H1 (cell line): Measurements from ENCODE around the gene ELMO3. TPM values are rescaled to one million over a fixed set of nuclear protein-coding genes. Genes with fewer than 3 reads are reported as not detected.

ENCODE experiments used
- CTCF ChIA-PET: fragments of 300-600 bp; sonication (Branson Sonifier 250); formaldehyde crosslinking; loops from one replicate; lab custom pipeline; 2021; ENCODE audit not compliant: partially characterized antibody; lab: Charles Lee
- POLR2A ChIA-PET: fragments of 300-600 bp; sonication (Branson Sonifier 250); formaldehyde crosslinking; loops from one replicate; lab custom pipeline; 2021; ENCODE audit warnings: inconsistent platforms; ENCODE audit not compliant: partially characterized antibody; lab: Charles Lee
- DNase-seq, 2 experiments: peaks; one replicate each; pipeline versions ENCODE4 v3.0.0 to v3.0.0-alpha.2; 2010 to 2022; ENCODE audit warnings: low spot score in 2 of 2, low read depth in 1 of 2, mixed read lengths in 1 of 2
- FAIRE-seq: peaks from 2 replicates; lab custom pipeline; 2011; peaks lifted over from hg19 to GRCh38; lab: Jason Lieb, UNC
- H2AFZ ChIP-seq: 2 replicates; pipeline ENCODE4 v1.8.1; 2012; ENCODE audit warnings: low read length, inconsistent platforms
- H2AK5ac ChIP-seq: 2 replicates; pipeline ENCODE4 v1.6.1; 2013; ENCODE audit warnings: low read depth, low read length
- H2BK120ac ChIP-seq: replicated peaks from 2 replicates; pipeline ENCODE3; 2013; ENCODE audit warnings: low read depth, low read length, inconsistent platforms
- H2BK12ac ChIP-seq: 2 replicates; pipeline ENCODE4 v1.6.1; 2013; ENCODE audit warnings: low read depth, low read length
- H2BK15ac ChIP-seq: 2 replicates; pipeline ENCODE4 v1.6.1; 2013; ENCODE audit warnings: low read length
- H2BK20ac ChIP-seq: 2 replicates; pipeline ENCODE4 v1.6.1; 2013; ENCODE audit warnings: low read length
- H2BK5ac ChIP-seq: 2 replicates; pipeline ENCODE4 v1.6.1; 2013; ENCODE audit warnings: low read depth, low read length
- H3K14ac ChIP-seq: 2 replicates; pipeline ENCODE4 v1.6.1; 2013; ENCODE audit warnings: inconsistent platforms; ENCODE audit not compliant: insufficient read length
- H3K18ac ChIP-seq: 2 replicates; pipeline ENCODE4 v1.6.1; 2013; ENCODE audit warnings: low read length; ENCODE audit errors: extremely low read depth
- H3K23ac ChIP-seq: 2 replicates; pipeline ENCODE4 v1.6.1; 2013; ENCODE audit warnings: inconsistent platforms; ENCODE audit not compliant: insufficient read length
- H3K23me2 ChIP-seq: 2 replicates; pipeline ENCODE4 v1.6.1; 2013; ENCODE audit warnings: low read depth, low read length
- H3K27ac ChIP-seq: 2 replicates; pipeline ENCODE4 v1.6.1; 2011; ENCODE audit warnings: low read depth, low read length, inconsistent platforms
- H3K27me3 ChIP-seq, 4 experiments: replicated peaks in 1 of 4; 1 replicate in 1 of 4; 2 replicates in 3 of 4; pipeline versions ENCODE4 v1.6.1 to v1.8.1; 2011 to 2013; ENCODE audit warnings: low read length in 3 of 4, mild to moderate bottlenecking in 3 of 4, inconsistent platforms in 2 of 4, mixed read lengths in 2 of 4, moderate library complexity in 1 of 4; ENCODE audit not compliant: control insufficient read depth in 3 of 4, insufficient read depth in 3 of 4; ENCODE audit errors: extremely low read depth in 1 of 4
- H3K36me3 ChIP-seq, 4 experiments: 2 replicates each; pipeline versions ENCODE4 v1.6.1 to v1.8.1; 2011 to 2013; ENCODE audit warnings: mild to moderate bottlenecking in 4 of 4, low read length in 3 of 4, moderate library complexity in 2 of 4, control low read depth in 1 of 4, inconsistent platforms in 1 of 4; ENCODE audit not compliant: insufficient read depth in 4 of 4, control insufficient read depth in 2 of 4
- H3K4ac ChIP-seq: replicated peaks from 2 replicates; pipeline ENCODE3; 2013; ENCODE audit warnings: low read length, low read depth, mixed read lengths, inconsistent platforms; ENCODE audit not compliant: insufficient read length
- H3K4me1 ChIP-seq, 4 experiments: replicated peaks in 1 of 4; 1 replicate in 1 of 4; 2 replicates in 3 of 4; pipeline versions ENCODE4 v1.6.1 to v1.8.1; 2011 to 2013; ENCODE audit warnings: low read length in 3 of 4, inconsistent platforms in 2 of 4, mixed read lengths in 1 of 4; ENCODE audit not compliant: insufficient read depth in 4 of 4, control insufficient read depth in 3 of 4
- H3K4me2 ChIP-seq, 2 experiments: 2 replicates each; pipeline versions ENCODE4 v1.6.1 to v1.8.1; 2011 to 2013; ENCODE audit warnings: low read depth in 2 of 2, low read length in 2 of 2, control low read depth in 1 of 2, inconsistent platforms in 1 of 2, mild to moderate bottlenecking in 1 of 2; ENCODE audit not compliant: insufficient read depth in 1 of 2
- H3K4me3 ChIP-seq, 4 experiments: fragments of 200-600, 300-600 bp in 1 of 4; sonication (generic), shearing (Covaris generic), sonication (Bioruptor Twin) in 1 of 4; 2 replicates each; pipeline versions ENCODE4 v1.5.1 to v1.8.1; 2011 to 2016; ENCODE audit warnings: low read length in 4 of 4, low read depth in 3 of 4, control low read depth in 2 of 4, inconsistent platforms in 2 of 4, mild to moderate bottlenecking in 2 of 4, mixed read lengths in 1 of 4, moderate library complexity in 1 of 4; ENCODE audit not compliant: insufficient read depth in 2 of 4; ENCODE audit errors: extremely low read depth in 1 of 4
- H3K56ac ChIP-seq: replicated peaks from 2 replicates; pipeline ENCODE3; 2013; ENCODE audit warnings: low read depth, mild to moderate bottlenecking, mixed read lengths, low read length, inconsistent platforms; ENCODE audit not compliant: insufficient read length
- H3K79me1 ChIP-seq: 2 replicates; pipeline ENCODE4 v1.6.1; 2013; ENCODE audit warnings: low read depth, low read length, control low read depth
- H3K79me2 ChIP-seq, 2 experiments: 2 replicates each; pipeline versions ENCODE4 v1.6.1 to v1.8.1; 2012 to 2013; ENCODE audit warnings: low read length in 2 of 2, mild to moderate bottlenecking in 2 of 2, inconsistent platforms in 1 of 2; ENCODE audit not compliant: insufficient read depth in 2 of 2, control insufficient read depth in 1 of 2
- H3K9ac ChIP-seq, 4 experiments: replicated peaks in 1 of 4; 1 replicate in 1 of 4; 2 replicates in 3 of 4; pipeline versions ENCODE4 v1.6.1 to v1.8.1; 2011 to 2013; ENCODE audit warnings: low read depth in 3 of 4, low read length in 3 of 4, control low read depth in 2 of 4, mild to moderate bottlenecking in 2 of 4, moderate library complexity in 2 of 4, inconsistent platforms in 1 of 4; ENCODE audit errors: extremely low read depth in 1 of 4
- H3K9me3 ChIP-seq, 2 experiments: 2 replicates each; pipeline versions ENCODE4 v1.6.1 to v1.8.1; 2012 to 2013; ENCODE audit warnings: mild to moderate bottlenecking in 2 of 2, moderate library complexity in 2 of 2, control low read depth in 1 of 2, inconsistent platforms in 1 of 2, low read depth in 1 of 2, low read length in 1 of 2, mixed read lengths in 1 of 2; ENCODE audit not compliant: insufficient read depth in 2 of 2
- H4K20me1 ChIP-seq, 2 experiments: replicated peaks in 1 of 2; 2 replicates each; pipeline versions ENCODE3 to v1.8.1; 2011 to 2013; ENCODE audit warnings: inconsistent platforms in 2 of 2, low read length in 2 of 2, mild to moderate bottlenecking in 1 of 2; ENCODE audit not compliant: insufficient read depth in 2 of 2, control insufficient read depth in 1 of 2
- H4K5ac ChIP-seq: 2 replicates; pipeline ENCODE4 v1.6.1; 2013; ENCODE audit warnings: low read length, low read depth, mixed read lengths, inconsistent platforms; ENCODE audit not compliant: insufficient read length
- H4K8ac ChIP-seq: 2 replicates; pipeline ENCODE4 v1.8.0; 2013; ENCODE audit warnings: mild to moderate bottlenecking, moderate library complexity, low read length, inconsistent platforms; ENCODE audit not compliant: insufficient read depth; ENCODE audit errors: extremely low read depth
- H4K91ac ChIP-seq: replicated peaks from 2 replicates; pipeline ENCODE3; 2013; ENCODE audit warnings: low read length, mixed read lengths, inconsistent platforms; ENCODE audit not compliant: insufficient read length
- CREB1 ChIP-seq: IDR thresholded peaks from 2 replicates; pipeline ENCODE4 v1.6.1; 2012; ENCODE audit warnings: inconsistent platforms
- CTCF ChIP-seq, 3 experiments: IDR thresholded peaks; 1 replicate in 2 of 3; 2 replicates in 1 of 3; pipeline versions ENCODE4 v1.5.1 to v1.6.1; 2011; ENCODE audit warnings: low read length in 3 of 3, mild to moderate bottlenecking in 3 of 3, inconsistent platforms in 2 of 3, low read depth in 1 of 3, moderate library complexity in 1 of 3; ENCODE audit not compliant: insufficient read depth in 1 of 3; ENCODE audit errors: control extremely low read depth in 1 of 3
- HDAC2 ChIP-seq, 2 experiments: fragments of 300-600 bp in 1 of 2; sonication (generic) in 1 of 2; IDR thresholded peaks; 2 replicates each; pipeline ENCODE4 v1.6.1; 2011 to 2012; ENCODE audit warnings: low read depth in 2 of 2, low read length in 2 of 2, mild to moderate bottlenecking in 2 of 2, moderate library complexity in 2 of 2, borderline replicate concordance in 1 of 2, inconsistent platforms in 1 of 2
- SIN3A ChIP-seq, 2 experiments: IDR thresholded peaks in 1 of 2; conservative IDR thresholded peaks in 1 of 2; 2 replicates each; pipeline ENCODE4 v1.6.1; 2011 to 2012; ENCODE audit warnings: low read length in 2 of 2, improper control_type of control experiment in 1 of 2, low read depth in 1 of 2, mild to moderate bottlenecking in 1 of 2
- WGBS, 2 experiments: shearing (Covaris generic) in 1 of 2; methylation state at CpG; one replicate each; pipeline versions ENCODE4 v1.1.6 to v1.1.7; 2013 to 2015; ENCODE audit warnings: low lambda C conversion rate in 2 of 2, mixed read lengths in 2 of 2, inconsistent platforms in 1 of 2, low coverage in 1 of 2, missing lambda C conversion rate in 1 of 2; ENCODE audit not compliant: insufficient replicate concordance in 2 of 2, insufficient coverage in 1 of 2, insufficient read length in 1 of 2; ENCODE audit errors: extremely low coverage in 1 of 2, missing lambda C conversion rate in 1 of 2; 5-methylcytosine and 5-hydroxymethylcytosine counted together
- polyA plus RNA-seq, 7 experiments: library from polyadenylated mRNA; depleted of rRNA in 3 of 7; stranded (reverse) in 5 of 7; unstranded in 2 of 7; fragments of >200 nt in 5 of 7; fragments of 200-250 nt in 2 of 7; gene quantifications; 1 replicate in 5 of 7; 2 replicates in 1 of 7; 4 replicates in 1 of 7; pipeline versions ENCODE4 v1.2.1 to v1.2.3, GENCODE V29; 2011 to 2013; ENCODE audit warnings: missing spikeins in 2 of 7, mixed read lengths in 2 of 7
- total RNA-seq: library from RNA; stranded (reverse); fragmentation: NEBNext Ultra II Directional; extraction: Animal tissue kit (Norgen Biotek cat#: 25700); gene quantifications from 2 replicates; pipeline ENCODE4 v1.2.1, GENCODE V29; 2021

The ELMO3 gene
- total and polyA plus RNA-seq, 2 of the 8 experiments (the other 6 are each of a cell fraction or from before 2014, with no cell fraction given): 9.6 to 10.9 TPM

GRCh38 chr16:67180166-67180565 lies 18.8 kb upstream of the ELMO3 start:
- Histone ChIP-seq H3K18ac (no peak overlapping the region), H2BK120ac (no peak overlapping the region), H3K23me2 (peaks cover 20% of the 10 kb centered on the region), H3K4ac (no peak overlapping the region), H3K4me3 (no peak overlapping the region), H3K36me3 (no peaks in the 10 kb centered on the region; a peak in 1 of 8 replicates), H4K20me1 (peaks cover 6 to 28% of the 10 kb centered on the region in 2 experiments), H4K8ac (no peak overlapping the region; the same call in 1 of the 2 replicates), H3K14ac (no peak overlapping the region), H3K27me3 (peaks cover 20 to 44% (median 39%) of the 10 kb centered on the region in 4 experiments), H3K79me1 (no peaks in the 10 kb centered on the region), H3K9me3 (no peaks in the 10 kb centered on the region), H3K4me1 (peaks cover 0 to 22% (median 16%) of the 10 kb centered on the region in 4 experiments; a peak in 5 of 7 replicates), H4K5ac (no peak overlapping the region), H2AFZ (no peak overlapping the region), H2BK12ac (no peak overlapping the region), H4K91ac (no peak overlapping the region), H3K79me2 (peaks cover 0 to 5% of the 10 kb centered on the region in 2 experiments; a peak in 1 of 4 replicates), H3K27ac (no peak overlapping the region), H2BK5ac (no peak overlapping the region), H3K9ac (no peak overlapping the region), H2BK20ac (no peak overlapping the region), H2AK5ac (no peak overlapping the region), H3K23ac (no peak overlapping the region), H3K4me2 (no peak overlapping the region), H3K56ac (no peak overlapping the region), H2BK15ac (no peak overlapping the region)
- DNase-seq (no peak), FAIRE-seq (no peak)
- POLR2A ChIA-PET: no interaction called here
- CTCF ChIA-PET: interaction anchor here (0.8 to 13.1 kb wide), 11 partner anchors 7 to 298 kb away, joined by 3 to 151 read pairs (median 3); partner anchors contain the start of genes CDH16, EXOC3L1, FBXL8 and HSF4
- 87% methylated on average over 12 of the region's 16 CpGs; no CpG with 5 or more reads in 1 of the 2 experiments for WGBS, 2 experiments
- TF ChIP-seq CTCF (IDR thresholded peaks at IDR 0.05; ENCODE audit: control extremely low read depth in 1 of 3, insufficient read depth in 1 of 3, low read depth in 1 of 3, low read length in 3 of 3): no peak
- TF ChIP-seq HDAC2 (IDR thresholded peaks at IDR 0.05; ENCODE audit: borderline replicate concordance in 1 of 2, low read depth in 2 of 2, low read length in 2 of 2): no peak
- no peak for TF ChIP-seq CREB1
- TF ChIP-seq SIN3A (conservative IDR thresholded peaks at IDR 0.05 in 1 of 2, IDR thresholded peaks at IDR 0.05 in 1 of 2; ENCODE audit: low read depth in 1 of 2, low read length in 2 of 2): no peak
